GM18517 (cell line): Measurements from ENCODE around the gene NUDT1.
"Not testable (repeated sequence)": the region's sequence is repeated elsewhere in the genome, so short reads cannot be mapped to it uniquely, and the experiment has no call there.

Experiments used
- ATAC-seq: cut with Tn5 transposase; IDR thresholded peaks from one replicate; pipeline ENCODE4 v1.9.1; 2021; ENCODE audit warnings: mild to moderate bottlenecking, moderate library complexity; ENCODE audit not compliant: unreplicated experiment

NUDT1 gene

DNA sequence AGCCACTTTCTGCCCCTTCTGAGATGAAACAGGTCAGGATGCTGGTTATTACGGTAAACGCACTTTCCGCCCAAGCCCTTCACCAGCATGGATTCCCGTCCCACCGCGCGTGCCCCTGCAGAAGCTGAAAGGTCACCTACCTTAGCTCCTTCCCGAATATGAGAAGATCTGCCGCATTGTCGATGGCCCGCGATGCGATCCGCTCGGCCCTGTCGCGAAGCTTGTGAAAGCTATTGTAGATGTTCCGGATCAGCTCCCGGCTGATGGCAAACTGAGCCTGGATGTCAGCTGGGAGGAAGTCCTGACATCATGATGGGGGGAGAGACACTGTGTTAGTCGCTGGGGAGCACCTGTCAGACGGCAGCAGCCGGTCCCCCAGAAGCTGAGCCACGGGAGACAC, 22.1 kb downstream of the NUDT1 start:
- ATAC-seq, result no peak

DNA sequence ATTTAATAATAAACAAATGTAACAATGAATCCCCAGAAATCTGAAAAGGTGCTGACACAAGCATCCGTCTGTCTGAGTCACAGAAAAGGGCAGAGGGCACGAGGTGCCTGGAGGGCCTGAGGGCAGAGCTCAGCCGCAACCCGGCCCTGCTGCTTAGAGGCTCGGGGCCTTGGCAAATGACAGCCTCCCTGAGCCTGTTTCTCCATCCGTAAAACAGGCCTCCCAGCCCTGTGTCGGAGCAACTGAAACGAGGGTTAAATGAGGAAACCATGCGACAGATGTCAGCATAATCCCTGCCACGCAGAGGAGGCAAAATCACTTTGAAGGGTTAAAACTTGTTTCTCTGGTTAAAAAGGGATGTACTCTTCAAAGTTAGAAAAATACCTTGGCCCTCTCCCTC, 24.9 kb downstream of the NUDT1 start:
- no peak for ATAC-seq

DNA sequence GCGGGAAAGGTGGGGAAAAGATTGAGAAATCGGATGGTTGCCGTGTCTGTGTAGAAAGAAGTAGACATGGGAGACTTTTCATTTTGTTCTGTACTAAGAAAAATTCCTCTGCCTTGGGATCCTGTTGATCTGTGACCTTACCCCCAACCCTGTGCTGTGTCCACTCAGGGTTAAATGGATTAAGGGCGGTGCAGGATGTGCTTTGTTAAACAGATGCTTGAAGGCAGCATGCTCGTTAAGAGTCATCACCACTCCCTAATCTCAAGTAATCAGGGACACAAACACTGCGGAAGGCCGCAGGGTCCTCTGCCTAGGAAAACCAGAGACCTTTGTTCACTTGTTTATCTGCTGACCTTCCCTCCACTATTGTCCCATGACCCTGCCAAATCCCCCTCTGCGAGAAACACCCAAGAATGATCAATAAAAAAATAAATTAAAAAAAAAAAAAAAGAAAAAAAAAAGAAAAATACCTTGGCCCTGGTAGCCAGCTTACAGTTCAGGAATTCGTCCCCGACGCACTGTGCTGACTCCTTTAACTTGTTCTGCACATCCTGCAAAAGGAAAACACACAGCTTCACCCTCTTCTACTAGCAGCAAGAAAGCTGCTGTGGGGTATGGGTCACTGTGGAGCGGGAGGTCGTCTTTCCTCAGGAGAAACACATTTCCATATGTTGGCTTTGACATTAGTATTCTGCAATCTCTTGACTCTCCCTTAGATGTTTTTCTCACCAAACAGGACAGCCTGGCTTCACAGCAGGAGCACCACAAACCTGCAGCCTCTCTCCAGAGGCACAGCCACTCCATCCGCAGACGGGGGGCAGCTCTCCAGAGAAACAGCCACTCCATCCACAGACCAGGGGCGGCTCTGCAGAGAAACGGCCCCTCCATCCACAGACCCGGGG, 27.3 kb downstream of the NUDT1 start:
- ATAC-seq, result not testable (repeated sequence)

GRCh38 chr7:2269991-2270460, 28.0 kb downstream of the NUDT1 start:
- no peak for ATAC-seq

DNA sequence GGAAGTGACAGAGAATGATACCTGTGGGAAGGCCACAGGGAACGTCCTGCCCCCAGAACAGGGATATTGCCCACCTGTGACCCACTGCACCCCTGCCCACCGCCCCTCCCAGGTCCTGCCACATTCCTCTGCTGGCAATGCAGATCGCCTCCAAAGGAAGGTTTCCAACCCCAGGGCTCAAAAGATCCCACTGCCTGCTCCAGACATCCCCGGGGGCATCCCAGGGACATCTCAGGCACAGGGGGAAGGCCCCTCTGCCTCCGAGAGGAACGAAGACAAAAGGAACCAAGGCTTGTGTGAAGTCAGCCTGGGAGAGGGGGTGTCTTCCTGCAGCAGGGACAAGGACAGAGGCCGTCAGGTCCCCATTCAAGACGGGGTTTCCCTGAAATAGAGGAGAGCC, 28.5 kb downstream of the NUDT1 start:
- ATAC-seq, result no peak

GRCh38 chr7:2271273-2272026, 29.4 kb downstream of the NUDT1 start:
- ATAC-seq, result no peak

- no peak for ATAC-seq
These were observed 30.0 kb downstream of the NUDT1 start for GRCh38 chr7:2272031-2272430.

- no peak for ATAC-seq
These were observed 31.8 kb downstream of the NUDT1 start for GRCh38 chr7:2273866-2274265.

DNA sequence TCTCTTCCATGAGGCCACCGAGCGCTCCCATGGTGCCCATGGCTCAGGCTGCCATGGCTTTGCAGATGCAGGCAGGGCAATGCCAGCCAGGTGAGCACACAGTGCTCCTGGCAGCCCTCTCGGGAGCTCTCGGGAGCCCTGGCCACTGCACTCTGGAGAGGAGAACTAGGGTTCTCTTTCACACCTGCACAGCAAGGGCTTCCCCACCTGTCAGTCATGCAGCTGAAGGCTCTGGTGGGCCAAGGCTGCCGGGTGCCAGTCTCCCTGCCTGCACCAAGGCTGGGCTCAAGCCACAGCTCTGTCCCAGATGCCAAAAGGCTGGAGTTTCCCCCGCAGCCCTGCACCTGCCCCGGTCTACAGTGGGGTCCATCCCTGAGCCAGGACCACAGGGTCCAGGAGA, 32.6 kb downstream of the NUDT1 start:
- no peak for ATAC-seq

GRCh38 chr7:2275101-2275500, 33.1 kb downstream of the NUDT1 start:
- ATAC-seq, result no peak

- no peak for ATAC-seq
These were observed 34.1 kb downstream of the NUDT1 start for GRCh38 chr7:2276107-2276506.

GRCh38 chr7:2278026-2278425, 36.0 kb downstream of the NUDT1 start:
- ATAC-seq, result no peak

DNA sequence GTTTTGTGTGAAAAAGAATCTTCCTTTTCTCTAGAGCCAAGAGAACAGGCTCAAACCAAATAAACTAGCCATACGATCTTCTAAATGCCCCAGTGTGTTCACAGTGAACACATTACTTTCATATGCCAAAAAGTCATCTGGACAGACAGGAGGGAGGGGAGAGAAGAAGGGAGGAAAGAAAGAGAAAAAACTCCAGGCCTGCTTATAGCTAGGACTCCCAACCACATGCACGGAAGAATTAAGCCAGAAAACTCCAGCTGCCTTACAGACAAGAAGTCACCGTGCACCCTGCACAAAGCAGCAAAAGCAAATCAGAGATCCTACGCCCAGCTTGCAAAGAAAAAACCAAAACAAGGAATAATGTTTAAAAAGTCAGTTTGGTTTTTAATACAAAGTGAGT, 37.9 kb downstream of the NUDT1 start:
- ATAC-seq, result no peak

- no peak for ATAC-seq
These were observed 38.4 kb downstream of the NUDT1 start for GRCh38 chr7:2280424-2280823.

DNA sequence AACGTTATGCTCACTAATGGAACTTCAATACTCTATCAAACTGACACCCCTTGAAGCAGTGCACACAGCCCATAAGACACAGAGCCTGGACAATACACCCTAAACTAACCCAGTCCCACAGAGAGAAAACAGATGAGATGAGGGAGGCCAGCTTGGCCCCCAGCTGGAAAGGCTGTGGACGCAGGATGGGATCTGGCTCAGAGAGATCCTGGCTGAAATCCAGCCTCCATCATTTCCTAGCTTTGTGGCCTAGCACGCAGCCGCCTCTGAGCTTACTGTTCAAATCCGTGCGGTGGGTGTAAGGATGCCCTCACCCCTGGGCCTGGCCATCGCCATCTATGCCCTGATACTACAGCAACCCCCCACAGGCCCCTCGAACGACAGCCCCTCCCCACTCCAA, 39.5 kb downstream of the NUDT1 start:
- no peak for ATAC-seq

DNA sequence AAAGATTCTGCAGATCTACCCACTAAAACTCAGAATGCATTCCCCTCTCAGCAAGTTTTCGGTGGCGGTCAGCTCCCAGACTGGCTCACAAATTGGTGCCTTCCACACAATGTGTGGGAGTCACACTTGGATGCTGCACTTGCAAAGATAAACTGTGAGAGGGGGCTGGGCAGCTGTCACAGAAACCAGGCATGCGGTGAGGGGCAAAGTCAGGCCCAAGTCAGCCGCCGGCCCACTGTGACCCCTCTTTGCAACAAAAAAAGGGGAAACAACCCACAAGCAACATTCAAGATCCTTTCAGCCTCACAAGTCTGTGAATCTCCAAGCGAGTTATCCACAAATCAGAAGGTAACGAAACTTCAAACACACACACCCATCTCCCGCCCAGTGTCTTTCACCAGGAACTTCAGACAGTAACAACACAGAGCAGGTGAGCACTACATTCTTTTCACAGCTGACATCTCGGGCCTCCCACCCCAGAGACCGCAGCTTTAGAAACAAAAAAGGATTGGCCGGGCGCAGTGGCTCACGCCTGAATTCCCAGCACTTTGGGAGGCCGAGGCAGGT, 40.2 kb downstream of the NUDT1 start:
- no peak for ATAC-seq

GRCh38 chr7:2283074-2283473, 41.0 kb downstream of the NUDT1 start:
- no peak for ATAC-seq

GRCh38 chr7:2287745-2288144, 45.7 kb downstream of the NUDT1 start:
- ATAC-seq, result no peak

GRCh38 chr7:2288503-2288902, 46.5 kb downstream of the NUDT1 start:
- ATAC-seq, result peak; percentile 69

GRCh38 chr7:2289111-2289586, 47.1 kb downstream of the NUDT1 start:
- ATAC-seq, result no peak

GRCh38 chr7:2289621-2290020, 47.6 kb downstream of the NUDT1 start:
- ATAC-seq, result no peak

- no peak for ATAC-seq
These were observed 48.9 kb downstream of the NUDT1 start for GRCh38 chr7:2290877-2291276.
